ENCODE data around the gene NPAS3.
"Not testable (repeated sequence)": the region's sequence is repeated elsewhere in the genome, so short reads cannot be mapped to it uniquely, and the experiment has no call there.

The NPAS3 gene

DNA sequence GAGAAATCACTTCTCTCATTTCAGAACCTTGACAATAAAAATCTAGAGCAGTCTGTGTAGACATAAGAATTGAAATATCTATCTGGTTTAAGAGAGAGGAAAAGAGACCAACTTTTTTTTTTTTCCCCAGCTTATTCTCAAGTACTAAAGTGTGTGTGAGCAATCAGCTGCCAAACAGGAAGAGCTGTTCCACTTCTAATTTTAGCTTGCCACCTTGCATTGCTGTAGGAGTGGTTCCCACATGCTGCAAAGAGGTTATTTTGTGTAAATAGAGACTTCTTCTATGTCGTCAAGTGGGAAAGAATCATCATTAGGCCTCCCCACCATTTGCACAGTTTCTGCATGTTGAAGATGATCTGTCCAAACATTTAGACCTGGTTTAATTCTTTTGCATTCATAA, 142.6 kb downstream of the NPAS3 start:
- peak; percentile 5 to 71 (median 53) for DNase-seq

DNA sequence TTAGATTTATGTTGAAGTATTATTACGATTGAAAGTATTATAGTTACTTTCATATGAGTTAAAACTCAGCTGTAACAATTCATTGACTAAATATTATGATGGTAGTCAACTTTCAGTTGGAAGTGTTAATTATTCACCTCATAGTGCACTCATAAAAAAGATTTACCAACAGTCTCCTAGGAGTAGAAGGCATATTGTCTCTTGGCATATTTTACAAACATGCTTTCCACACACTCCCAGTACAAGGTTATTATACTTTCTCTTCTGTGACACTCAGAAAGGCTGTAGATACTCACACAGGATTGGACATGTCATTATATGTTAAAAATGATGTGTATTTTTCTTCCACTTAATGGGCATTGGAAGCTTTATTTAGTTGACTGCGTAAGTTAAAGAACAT, 147.1 kb downstream of the NPAS3 start:
- no peak for DNase-seq

DNA sequence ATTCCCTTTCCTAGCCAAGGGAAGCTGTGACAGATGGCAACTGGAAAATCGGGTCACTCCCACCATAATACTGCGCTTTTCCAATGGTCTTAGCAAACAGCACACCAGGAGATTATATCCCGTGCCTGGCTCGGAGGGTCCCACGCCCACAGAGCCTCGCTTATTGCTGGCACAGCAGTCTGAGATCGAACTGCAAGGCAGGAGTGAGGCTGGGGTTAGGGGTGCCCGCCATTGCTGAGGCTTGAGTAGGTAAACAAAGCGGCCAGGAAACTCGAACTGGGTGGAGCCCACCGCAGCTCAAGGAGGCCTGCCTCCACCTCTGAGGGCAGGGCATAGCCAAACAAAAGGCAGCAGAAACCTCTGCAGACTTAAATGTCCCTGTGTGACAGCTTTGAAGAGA, 149.6 kb downstream of the NPAS3 start:
- not testable (repeated sequence) for DNase-seq

DNA sequence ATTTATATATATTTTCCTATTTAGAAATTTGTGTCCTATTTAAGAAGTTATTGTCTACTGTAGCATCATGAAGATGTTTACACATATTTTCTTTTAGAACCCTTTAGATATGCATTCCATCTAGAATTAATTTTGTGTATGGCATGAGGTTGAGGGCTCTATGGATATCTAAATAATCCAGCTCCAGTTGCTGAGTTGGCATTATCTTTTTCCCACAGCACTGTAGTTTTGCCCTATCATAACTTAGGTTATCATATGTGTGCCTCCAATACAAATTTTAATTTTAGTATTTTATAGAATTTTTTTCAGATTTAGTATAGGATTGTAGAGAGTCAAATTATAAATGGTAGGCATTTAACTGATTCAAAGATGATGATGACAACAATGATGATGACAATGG, 159.3 kb downstream of the NPAS3 start:
- DNase-seq = no peak

DNA sequence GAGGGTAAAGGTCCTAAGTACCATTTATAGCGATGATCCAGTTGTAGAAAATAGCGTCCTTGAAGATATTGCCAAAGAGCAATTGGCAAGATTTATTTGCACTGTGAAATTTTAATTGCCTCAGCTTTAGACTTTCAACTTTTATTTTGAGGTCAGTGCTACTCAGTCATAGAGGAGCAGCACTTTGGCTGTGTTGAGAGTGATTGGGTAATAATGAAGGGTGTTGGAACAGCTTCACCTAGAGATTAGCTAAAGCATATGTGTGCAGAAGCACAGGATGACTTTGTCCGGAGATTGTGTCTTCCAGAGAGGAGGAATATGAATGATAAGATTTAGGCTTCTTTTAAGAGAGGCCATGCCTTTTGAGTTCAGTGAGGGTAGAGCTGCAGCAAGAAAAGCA, 164.8 kb downstream of the NPAS3 start:
- no peak for DNase-seq

DNA sequence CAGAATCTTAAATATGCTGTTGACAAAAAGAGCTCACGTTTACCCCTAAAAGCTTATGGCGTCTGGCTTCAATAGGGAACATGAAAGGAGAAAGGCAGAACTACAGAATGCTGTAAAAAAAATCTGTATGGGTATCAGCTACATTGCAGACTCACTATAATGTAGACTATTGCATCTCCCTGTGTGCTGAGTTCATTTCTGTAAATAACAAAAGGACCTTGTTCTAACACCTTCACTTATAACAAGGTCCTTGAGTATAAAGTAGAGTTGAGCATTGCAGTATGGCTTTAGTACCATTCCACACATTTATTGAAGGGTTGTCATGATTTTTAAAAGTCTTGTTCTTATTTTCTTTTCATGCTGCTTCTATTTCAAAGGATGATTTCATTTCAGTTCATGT, 165.3 kb downstream of the NPAS3 start:
- DNase-seq = no peak

DNA sequence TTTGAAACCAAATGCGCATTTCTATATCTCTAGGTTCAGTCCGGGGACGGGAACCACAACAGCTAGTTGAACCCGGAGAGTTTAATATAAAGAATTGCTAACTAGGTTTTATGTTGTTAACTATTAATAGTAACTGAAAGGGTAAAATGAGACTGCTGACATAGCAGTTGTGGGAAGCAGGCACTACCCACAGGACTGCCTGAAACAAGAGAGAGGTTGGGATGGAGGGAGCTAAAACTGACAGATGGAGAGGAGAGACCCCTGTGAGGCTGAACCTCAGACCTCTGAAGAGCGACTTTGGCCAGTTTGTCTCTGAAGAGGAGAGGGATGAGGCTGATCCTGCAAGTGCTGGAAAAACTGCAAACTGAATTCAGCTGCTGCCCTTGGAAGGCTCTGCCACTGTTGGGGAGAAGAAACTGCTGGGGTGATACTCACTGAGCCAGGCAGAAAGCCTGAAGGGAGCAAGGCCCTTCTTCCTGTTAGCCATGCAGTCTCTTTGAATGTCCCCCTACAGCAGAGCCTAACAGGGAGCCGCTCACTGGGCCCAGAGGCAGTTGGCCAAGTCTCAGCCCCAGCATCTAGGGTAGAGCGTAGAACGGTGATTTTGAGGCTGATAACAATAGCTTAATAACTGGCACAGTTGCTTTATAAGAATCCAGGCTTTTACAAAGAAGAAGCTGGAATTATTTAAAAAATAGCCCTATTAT, 172.2 kb downstream of the NPAS3 start:
- no peak for DNase-seq

DNA sequence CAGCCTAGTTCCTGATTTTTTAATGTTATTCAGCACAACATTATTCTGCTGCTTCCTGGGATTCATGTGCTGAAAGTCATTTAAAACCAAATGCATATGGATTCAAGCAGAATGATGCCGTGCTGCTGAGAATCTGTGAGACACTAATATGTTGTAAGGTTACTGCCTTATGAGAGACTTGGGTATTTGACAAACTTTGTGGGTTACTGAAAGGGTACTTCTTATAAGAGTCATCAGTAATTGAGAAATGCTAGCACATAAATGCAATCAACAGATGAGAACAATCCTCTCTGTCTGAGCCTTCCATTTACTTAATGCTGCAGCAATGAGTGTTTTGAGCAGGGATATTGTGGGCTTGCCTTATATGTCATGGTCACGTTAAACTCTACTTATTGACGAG, 175.7 kb downstream of the NPAS3 start:
- no peak for DNase-seq

DNA sequence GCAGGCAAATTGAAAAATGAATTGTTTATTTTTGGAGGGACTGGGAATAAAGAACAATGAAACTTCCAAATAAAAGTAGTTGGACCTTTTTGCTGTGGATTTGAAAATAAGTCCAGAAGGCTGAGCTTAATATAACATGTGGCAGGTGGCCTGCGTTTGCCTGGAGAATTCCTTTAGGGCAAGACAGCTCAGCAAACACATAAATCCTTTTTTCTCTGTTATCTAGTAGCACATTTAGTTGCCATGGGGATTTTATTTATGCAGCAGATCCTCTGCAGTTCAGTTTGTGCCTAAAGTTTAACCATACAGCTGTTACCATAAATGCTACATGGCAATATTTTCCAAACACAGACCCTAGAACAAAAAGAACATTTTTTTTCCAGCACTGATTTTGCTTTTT, 180.0 kb downstream of the NPAS3 start:
- peak in 2 of 3 experiments; percentile 72 to 93 for DNase-seq

DNA sequence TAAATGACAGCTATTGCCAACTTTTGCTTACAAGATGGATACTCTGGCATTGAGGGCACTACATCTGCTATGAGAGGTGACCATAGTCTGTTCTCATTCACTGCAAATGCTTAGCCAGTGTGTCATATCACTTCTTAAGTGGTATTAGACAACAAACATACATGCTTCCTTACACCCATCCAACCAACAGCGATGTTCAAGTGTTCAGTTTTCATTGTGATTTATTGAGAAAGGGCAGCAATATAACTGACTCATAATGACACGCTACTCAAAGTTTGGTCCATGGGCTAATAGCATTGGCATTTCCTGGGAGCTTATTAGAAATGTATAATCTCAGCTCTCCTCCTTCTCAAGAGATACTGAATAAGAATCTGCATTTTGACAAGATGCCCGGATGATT, 181.7 kb downstream of the NPAS3 start:
- no peak for DNase-seq

DNA sequence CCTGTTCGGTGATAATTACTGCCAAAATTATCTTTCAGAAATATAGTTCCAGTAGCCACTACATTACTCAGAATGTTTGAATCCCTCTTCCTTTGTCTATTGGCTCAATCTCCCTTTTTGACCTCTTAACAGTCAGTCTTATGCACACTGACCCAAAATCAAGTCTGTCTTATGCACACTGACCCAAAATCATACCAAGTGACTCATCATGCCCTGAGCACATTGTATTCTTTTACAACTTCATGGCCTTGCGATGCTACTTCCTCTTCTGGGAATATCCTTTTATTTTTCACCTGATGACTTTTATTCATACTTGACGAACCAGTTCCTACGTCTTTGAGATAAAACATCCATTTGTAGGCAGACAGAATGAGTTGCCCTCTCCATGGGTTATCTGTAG, 182.3 kb downstream of the NPAS3 start:
- DNase-seq = no peak

DNA sequence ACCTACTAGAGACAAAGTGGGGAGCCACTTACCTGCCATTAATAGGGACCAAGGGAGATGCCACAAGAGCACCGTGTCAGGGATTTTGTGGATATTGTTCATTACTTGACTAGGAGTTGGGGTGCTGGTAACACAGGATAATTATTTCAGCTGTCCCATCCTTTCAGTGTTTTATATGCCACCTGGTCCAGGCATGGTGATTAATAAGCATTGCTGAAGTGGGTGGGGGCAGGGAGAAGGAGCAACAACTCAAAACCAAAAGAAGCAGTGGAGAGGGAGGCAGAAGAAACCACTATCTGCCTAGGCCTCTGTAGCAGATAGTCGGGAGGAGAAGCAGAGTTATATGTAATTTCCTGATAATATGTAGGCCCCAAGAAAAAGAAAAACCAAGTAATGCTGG, 184.6 kb downstream of the NPAS3 start:
- peak in 1 of 3 experiments; percentile 23 for DNase-seq

DNA sequence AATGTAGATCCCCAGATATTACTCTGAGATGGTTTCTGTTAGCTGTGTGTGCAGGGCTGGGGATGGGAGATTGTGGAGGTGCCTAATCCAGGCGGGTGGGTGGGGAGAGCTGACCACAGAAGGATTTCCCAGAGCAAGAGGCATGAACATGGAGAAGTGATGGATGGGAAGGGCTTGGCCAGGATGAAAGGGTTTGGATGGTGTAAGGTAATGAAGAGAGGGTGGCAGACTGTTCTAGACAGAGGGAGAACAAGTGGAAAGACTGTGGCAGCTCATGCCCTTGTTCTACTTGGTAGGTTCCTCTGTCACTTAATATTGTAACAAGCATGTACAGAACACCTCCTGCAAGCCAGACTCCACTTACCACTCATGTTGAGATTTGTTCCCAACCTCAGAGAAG, 187.8 kb downstream of the NPAS3 start:
- no peak for DNase-seq

DNA sequence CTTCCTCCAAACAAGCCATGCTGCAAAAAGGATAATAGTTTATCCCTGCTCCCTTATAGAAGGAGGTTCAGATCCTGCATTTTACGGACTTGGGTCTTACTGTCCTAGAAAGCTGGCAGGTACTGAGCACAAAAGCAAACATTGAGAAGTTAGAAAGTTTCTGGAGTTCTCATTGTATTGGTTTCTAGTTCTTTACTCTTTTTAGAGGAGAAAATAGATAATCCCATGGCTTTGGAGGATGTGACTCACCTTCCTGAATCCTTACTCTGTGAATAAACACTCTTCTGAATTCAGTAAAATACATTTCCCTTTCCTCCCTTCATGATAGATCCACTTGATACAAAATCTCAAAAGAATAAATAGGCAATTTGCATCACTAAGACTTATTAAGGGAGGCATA, 188.9 kb downstream of the NPAS3 start:
- DNase-seq = no peak

DNA sequence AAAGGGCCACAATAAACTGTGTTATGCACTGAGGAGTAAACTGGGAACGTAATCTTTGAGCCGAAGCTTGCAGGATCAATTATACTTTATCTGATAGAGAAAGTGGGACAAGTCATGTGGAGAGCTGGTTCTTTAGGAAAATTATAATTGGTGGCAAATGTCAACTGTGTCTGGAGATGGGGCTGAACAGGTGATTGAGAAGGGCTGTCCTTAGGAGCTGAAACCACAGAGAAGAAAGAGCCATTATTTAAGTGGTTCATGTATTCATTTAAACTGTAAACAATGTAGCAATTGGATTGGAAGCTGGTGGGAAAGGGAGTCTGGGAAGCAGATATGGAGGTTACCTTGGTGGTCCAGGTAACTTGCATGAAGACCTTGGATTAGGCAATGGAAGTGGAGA, 193.1 kb downstream of the NPAS3 start:
- no peak for DNase-seq

DNA sequence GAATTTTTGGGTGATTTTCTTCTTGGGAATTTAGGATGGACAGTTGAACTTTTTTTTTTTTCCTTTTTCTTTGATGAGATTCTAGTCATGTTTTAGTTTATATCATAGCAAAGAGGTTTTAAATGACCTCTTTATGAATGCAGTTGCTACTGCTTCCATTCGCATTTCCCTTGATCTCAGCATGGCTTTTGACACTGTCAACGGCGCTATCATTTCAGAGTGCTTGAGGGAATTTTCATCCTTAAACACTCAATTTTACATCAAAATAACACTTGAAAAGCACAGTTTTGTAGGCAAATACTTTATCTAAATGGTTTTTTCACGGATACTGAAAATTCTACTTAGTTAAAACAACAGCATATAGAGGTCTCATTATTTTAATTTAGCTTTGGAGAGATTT, 195.5 kb downstream of the NPAS3 start:
- no peak for DNase-seq

DNA sequence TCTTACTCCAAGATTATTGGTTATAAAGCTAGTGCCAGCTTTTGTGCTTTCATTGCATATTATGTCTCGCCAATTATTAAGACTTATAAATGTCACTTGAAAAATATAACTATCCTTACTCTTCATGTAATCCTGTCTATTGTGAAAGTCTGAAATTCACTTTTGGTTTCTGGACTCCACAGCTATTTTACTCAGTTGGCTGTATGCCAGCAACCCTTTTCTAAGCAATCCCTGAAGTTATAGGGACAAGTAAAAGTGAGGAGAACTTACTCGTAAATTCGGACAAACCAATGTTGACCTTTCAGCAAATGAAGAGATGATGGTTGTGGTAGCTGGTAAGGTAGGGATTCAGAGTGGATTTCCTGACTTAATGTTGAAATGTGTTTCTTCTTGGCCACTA, 196.3 kb downstream of the NPAS3 start:
- DNase-seq = no peak

DNA sequence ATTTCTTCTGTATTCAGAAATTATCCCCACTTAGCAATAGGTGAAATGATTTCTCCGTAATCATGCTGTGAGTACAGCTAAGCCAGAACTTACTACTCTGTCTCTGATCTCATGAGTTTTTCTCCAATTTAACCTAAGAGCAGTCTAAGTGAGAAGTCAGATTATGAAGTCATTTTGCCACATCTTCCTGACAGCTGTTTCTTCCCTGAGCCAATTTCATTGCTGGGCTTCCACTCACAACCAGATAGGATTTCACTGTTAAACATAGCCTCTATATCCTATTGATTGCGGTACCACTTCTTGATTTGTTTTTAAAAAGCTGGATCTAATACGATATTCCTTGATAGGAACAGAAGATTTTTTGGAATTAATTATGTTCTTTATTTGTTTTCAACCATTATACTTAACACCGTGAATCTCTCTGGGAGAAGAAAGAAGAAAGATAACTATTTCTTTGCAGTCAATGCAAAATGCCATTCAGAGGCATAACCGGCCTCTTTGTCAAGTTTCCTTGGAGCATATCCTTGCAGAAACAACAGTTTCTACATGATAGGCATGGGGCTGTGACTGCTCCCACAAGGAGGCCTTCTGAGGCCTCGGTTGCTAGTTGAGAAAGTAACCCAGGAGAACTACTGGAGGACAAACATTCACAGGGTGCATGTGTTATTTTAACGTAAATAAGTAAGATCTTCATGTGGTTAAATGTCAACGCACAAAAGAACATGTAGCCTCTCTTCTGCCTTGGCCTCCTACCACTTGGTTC, 212.2 kb downstream of the NPAS3 start:
- DNase-seq = no peak

DNA sequence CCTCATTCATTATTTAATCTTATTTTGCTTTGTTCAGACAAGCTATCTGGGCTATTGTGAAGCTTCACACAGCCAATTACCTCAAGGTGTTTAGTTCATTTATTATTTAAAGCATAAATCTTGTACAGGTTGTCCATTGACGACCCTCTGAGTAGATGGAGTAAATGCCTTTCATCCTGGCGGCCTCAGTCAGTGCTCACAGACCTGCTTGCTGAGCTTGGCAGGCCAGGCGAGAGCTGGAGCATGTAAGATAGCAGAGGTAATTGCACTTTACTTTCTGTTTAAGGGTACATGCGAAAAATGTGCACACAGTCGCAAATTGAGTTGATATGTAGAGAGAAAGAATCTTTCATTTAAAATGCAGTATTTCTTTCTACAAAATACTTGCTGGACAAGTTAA, 224.4 kb downstream of the NPAS3 start:
- DNase-seq = peak in 2 of 3 experiments; percentile 10 to 49

DNA sequence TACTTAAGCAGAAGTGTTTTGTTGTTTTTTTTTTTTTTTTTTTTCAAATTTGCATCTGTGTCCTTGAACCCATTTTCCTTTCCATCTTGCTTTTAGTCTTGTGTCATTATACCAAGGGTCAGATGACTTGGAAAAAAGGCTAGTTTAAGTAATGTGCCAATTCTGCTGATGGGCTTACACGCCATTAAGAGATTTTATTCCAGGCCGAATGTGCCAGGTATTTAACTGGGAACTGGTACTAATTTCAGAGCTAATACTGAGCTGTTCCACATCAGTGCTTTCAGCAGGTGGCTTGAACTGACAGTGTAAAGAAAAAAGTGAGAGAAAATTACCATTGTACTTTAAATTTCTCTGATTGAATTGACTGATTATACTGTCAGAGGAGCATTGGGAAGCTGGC, 224.9 kb downstream of the NPAS3 start:
- DNase-seq = peak in 2 of 3 experiments; percentile 26 to 69

DNA sequence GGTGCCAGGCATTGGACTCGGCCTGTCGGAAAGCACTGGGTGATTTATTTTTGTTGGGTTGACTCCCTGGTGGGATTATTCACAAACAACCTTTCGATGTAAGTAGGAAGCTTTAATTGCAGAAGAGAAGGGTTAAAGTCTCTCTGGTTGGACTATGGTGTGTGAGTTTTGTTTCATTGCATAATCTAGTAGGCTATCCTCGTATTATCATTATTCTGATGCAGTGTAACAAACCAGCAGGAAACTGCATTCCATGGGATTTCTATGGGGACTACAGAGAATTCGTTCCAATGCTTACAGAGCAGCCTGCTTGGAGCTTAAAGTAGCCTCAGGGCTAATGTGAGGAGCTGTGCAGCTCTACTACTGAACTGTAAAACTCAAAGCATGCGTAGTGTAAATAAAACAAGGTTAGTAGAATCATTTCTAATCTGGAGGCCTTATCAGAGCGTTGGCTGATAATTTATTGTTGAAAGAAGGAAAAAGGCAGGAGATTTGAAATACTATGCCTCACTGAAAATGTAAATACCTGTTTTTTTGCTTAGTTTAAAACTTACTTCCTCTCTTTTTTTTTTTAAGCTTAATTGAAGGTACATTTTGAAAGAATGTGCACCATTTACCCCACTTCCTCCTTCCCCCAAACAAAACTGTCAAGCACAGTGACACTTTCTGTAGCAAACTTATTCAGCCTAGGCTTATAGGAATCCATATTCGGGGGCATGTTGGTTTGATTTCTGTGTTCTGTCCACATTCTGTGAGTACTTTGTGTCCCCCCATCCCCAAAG, 226.7 kb downstream of the NPAS3 start:
- peak in 2 of 3 experiments; percentile 55 to 78 for DNase-seq

DNA sequence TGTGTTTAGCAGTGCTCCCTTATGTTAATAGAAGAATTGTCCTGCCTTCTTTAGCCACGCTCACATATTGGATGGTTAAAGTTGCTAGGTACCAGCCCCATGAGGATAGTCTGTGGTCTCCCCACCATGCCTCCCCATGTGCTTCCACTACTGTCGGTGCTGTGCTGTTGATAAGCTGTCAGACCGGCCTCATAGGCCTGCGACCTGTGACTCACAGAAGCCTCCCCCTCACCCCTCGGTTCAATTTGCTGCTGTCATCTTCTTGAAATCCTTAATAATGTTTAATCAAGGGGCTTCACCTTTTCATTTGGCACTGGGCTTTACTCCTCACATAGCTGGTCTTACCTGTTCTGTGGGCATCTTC, 227.2 kb downstream of the NPAS3 start:
- DNase-seq = no peak

DNA sequence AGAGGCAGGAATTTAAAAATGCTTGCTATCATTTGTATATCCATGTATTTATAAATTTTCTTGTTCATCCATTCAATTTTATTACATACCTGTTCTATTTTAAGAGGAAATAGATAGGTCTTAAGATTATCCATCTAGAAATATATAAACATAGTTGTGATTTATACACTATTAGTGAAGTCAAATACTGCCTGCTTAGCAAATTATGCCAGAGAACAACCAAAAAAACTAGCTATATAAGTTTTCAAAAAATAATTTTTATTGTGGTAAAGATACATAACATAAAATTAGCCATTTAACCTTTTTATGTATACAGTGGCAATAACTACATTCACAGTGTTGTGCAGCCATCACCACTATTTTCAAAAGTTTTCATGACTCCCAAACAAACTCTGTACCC, 237.3 kb downstream of the NPAS3 start:
- DNase-seq = no peak

DNA sequence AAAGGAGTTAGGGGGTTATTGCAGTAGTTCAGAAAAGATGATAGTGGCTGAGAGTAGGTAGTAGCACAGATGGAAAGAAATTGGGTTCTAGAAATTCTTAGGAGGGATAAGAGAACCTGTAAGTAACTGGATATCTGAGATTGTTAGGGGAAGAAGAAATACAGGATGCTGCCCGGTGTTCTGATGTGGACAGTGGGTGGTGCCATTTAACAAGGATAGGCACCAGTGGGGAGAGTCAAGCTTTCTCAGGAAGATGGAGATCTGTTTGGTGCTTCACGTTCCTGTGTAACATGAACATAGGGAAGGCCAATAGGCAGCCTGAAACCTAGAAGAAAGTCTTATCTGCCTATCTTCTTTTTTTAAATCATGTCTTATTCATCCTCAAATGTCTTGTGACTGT, 245.9 kb downstream of the NPAS3 start:
- peak in 2 of 3 experiments; percentile 30 to 65 for DNase-seq
